HG02970 (cell line): ENCODE results near the gene PCDH11Y.
"Not testable (repeated sequence)": the region's sequence is repeated elsewhere in the genome, so short reads cannot be mapped to it uniquely, and the experiment has no call there.

Experiments
- ATAC-seq: cut with Tn5 transposase; IDR thresholded peaks from one replicate; pipeline ENCODE4 v1.9.1; 2021; ENCODE audit warnings: mild to moderate bottlenecking, moderate library complexity, moderate number of reproducible peaks; ENCODE audit not compliant: unreplicated experiment, low FRiP score

PCDH11Y gene

GRCh38 chrY:5000057-5000456, at the start of gene PCDH11Y:
Gene PCDH11Y (plus strand): TSS chrY:5000296. CDS start chrY:5057100, 56,804 bp downstream.
- not testable (repeated sequence) for ATAC-seq

GRCh38 chrY:4967894-4968293, 32.2 kb upstream of the PCDH11Y start:
- not testable (repeated sequence) for ATAC-seq

GRCh38 chrY:4991743-4992400, 8.2 kb upstream of the PCDH11Y start:
- not testable (repeated sequence) for ATAC-seq

GRCh38 chrY:4994892-4995291, 5.2 kb upstream of the PCDH11Y start:
- ATAC-seq, result not testable (repeated sequence)

- not testable (repeated sequence) for ATAC-seq
Measured at GRCh38 chrY:5002476-5003184, 2.5 kb downstream of the PCDH11Y start.

GRCh38 chrY:5038972-5039523, 39.0 kb downstream of the PCDH11Y start:
- not testable (repeated sequence) for ATAC-seq

GRCh38 chrY:5083017-5083416, 82.9 kb downstream of the PCDH11Y start:
- not testable (repeated sequence) for ATAC-seq

GRCh38 chrY:5182998-5183397, 182.9 kb downstream of the PCDH11Y start:
- not testable (repeated sequence) for ATAC-seq

GRCh38 chrY:5215116-5215515, 215.0 kb downstream of the PCDH11Y start:
- not testable (repeated sequence) for ATAC-seq

- ATAC-seq, result not testable (repeated sequence)
Measured at GRCh38 chrY:5324931-5325330, 324.8 kb downstream of the PCDH11Y start.

- ATAC-seq, result not testable (repeated sequence)
Measured at GRCh38 chrY:5342220-5342619, 342.1 kb downstream of the PCDH11Y start.

- ATAC-seq, result not testable (repeated sequence)
Measured at GRCh38 chrY:5543705-5544104, 543.6 kb downstream of the PCDH11Y start.

GRCh38 chrY:5638589-5638988, 638.5 kb downstream of the PCDH11Y start:
- ATAC-seq, result not testable (repeated sequence)

- not testable (repeated sequence) for ATAC-seq
Measured at GRCh38 chrY:5679265-5679664, 679.2 kb downstream of the PCDH11Y start.

GRCh38 chrY:5708727-5709126, 708.6 kb downstream of the PCDH11Y start:
- not testable (repeated sequence) for ATAC-seq

GRCh38 chrY:5709788-5710381, 709.8 kb downstream of the PCDH11Y start:
- ATAC-seq, result not testable (repeated sequence)

- ATAC-seq, result not testable (repeated sequence)
Measured at GRCh38 chrY:5761403-5761802, 761.3 kb downstream of the PCDH11Y start.

GRCh38 chrY:5776485-5776884, 776.4 kb downstream of the PCDH11Y start:
- not testable (repeated sequence) for ATAC-seq
